Loucy (cell line): ENCODE data around the gene FAM219A.

Experiments used
- H2AFZ ChIP-seq: fragments of 200-600 bp; sonication (generic); 2 replicates; pipeline ENCODE4 v1.6.0; 2016; ENCODE audit warnings: antibody characterized with exemption, mild to moderate bottlenecking, low read length, moderate library complexity
- H3F3A ChIP-seq: fragments of 200-600 bp; 2 replicates; pipeline ENCODE4 v1.6.0; 2016; ENCODE audit warnings: antibody characterized with exemption, low read depth, mild to moderate bottlenecking
- H3K27me3 ChIP-seq: fragments of 200-600 bp; sonication (generic); 2 replicates; pipeline ENCODE4 v1.6.1; 2014; ENCODE audit warnings: low read length, mild to moderate bottlenecking; ENCODE audit not compliant: insufficient read depth, poor library complexity, severe bottlenecking
- H3K36me3 ChIP-seq: fragments of 200-600 bp; sonication (generic); 2 replicates; pipeline ENCODE4 v1.6.1; 2016; ENCODE audit warnings: low read length; ENCODE audit not compliant: insufficient read depth
- H3K4me1 ChIP-seq: fragments of 200-600 bp; sonication (generic); 2 replicates; pipeline ENCODE4 v1.5.1; 2014; ENCODE audit warnings: low read length, mild to moderate bottlenecking; ENCODE audit not compliant: insufficient read depth, poor library complexity, severe bottlenecking
- H3K4me2 ChIP-seq: fragments of 200-600 bp; sonication (generic); 2 replicates; pipeline ENCODE4 v1.6.0; 2014; ENCODE audit warnings: antibody characterized with exemption, low read length, low read depth, mild to moderate bottlenecking; ENCODE audit not compliant: poor library complexity, severe bottlenecking
- H3K4me3 ChIP-seq: fragments of 200-600 bp; sonication (generic); 2 replicates; pipeline ENCODE4 v1.5.1; 2014; ENCODE audit warnings: low read length, mild to moderate bottlenecking, mixed read lengths; ENCODE audit not compliant: poor library complexity, severe bottlenecking
- H3K79me2 ChIP-seq: fragments of 200-600 bp; sonication (generic); 2 replicates; pipeline ENCODE4 v1.6.1; 2014; ENCODE audit warnings: low read length; ENCODE audit not compliant: insufficient read depth
- H3K9ac ChIP-seq: fragments of 200-600 bp; sonication (generic); 2 replicates; pipeline ENCODE4 v1.6.0; 2014; ENCODE audit warnings: mild to moderate bottlenecking, low read depth, low read length, moderate library complexity; ENCODE audit not compliant: poor library complexity, severe bottlenecking
- H3K9me2 ChIP-seq: fragments of 200-600 bp; sonication (generic); replicated peaks from 2 replicates; pipeline ENCODE4 v1.6.1; 2016; ENCODE audit warnings: low read depth, low read length, mixed read lengths
- H3K9me3 ChIP-seq: fragments of 200-600 bp; sonication (generic); 2 replicates; pipeline ENCODE4 v1.6.1; 2014; ENCODE audit warnings: mild to moderate bottlenecking, antibody characterized with exemption, low read length, low read depth; ENCODE audit not compliant: insufficient read depth
- H4K20me1 ChIP-seq: fragments of 200-600 bp; sonication (generic); 2 replicates; pipeline ENCODE4 v1.6.0; 2014; ENCODE audit warnings: antibody characterized with exemption, low read length, mild to moderate bottlenecking; ENCODE audit not compliant: insufficient read depth, poor library complexity, severe bottlenecking
- CTCF ChIP-seq: fragments of 200-600 bp; sonication (generic); conservative IDR thresholded peaks from 2 replicates; pipeline ENCODE4 v1.5.1; 2014; ENCODE audit warnings: mild to moderate bottlenecking, antibody characterized with exemption, low read length
- EZH2phosphoT487 ChIP-seq: fragments of 200-600 bp; IDR thresholded peaks from 2 replicates; pipeline ENCODE4 v1.6.1; 2018; ENCODE audit warnings: antibody characterized with exemption, mild to moderate bottlenecking, moderate library complexity, borderline replicate concordance

Gene FAM219A

GRCh38 chr9:34428325-34428958, 29.9 kb downstream of the FAM219A start:
- Histone ChIP-seq H3K4me2 (no peak overlapping the region), H3K27me3 (no peaks in the 10 kb centered on the region), H3K4me1 (no peaks in the 10 kb centered on the region), H3K4me3 (no peak overlapping the region), H3F3A (no peaks in the 10 kb centered on the region), H2AFZ (no peak overlapping the region), H3K9me3 (no peaks in the 10 kb centered on the region), H3K36me3 (no peaks in the 10 kb centered on the region), H3K9ac (no peak overlapping the region), H3K79me2 (no peaks in the 10 kb centered on the region), H3K9me2 (no peaks in the 10 kb centered on the region), H4K20me1 (no peaks in the 10 kb centered on the region)
- TF ChIP-seq CTCF (no peak), EZH2phosphoT487 (no peak)

GRCh38 chr9:34426347-34427074, 31.9 kb downstream of the FAM219A start:
- Histone ChIP-seq H3K4me2 (no peak overlapping the region), H3K36me3 (no peaks in the 10 kb centered on the region), H3K4me3 (no peak overlapping the region), H3K9ac (no peak overlapping the region), H3K79me2 (no peaks in the 10 kb centered on the region), H3K4me1 (no peaks in the 10 kb centered on the region), H2AFZ (no peak overlapping the region), H3K9me2 (no peaks in the 10 kb centered on the region), H3K9me3 (no peaks in the 10 kb centered on the region), H3K27me3 (no peaks in the 10 kb centered on the region), H3F3A (no peaks in the 10 kb centered on the region), H4K20me1 (no peaks in the 10 kb centered on the region)
- TF ChIP-seq CTCF, result no peak
- no peak for TF ChIP-seq EZH2phosphoT487

GRCh38 chr9:34419716-34420504, 38.5 kb downstream of the FAM219A start:
- no peaks in the 10 kb centered on the region for H3K79me2 ChIP-seq
- no peak overlapping the region for H3K4me2 ChIP-seq
- no peaks in the 10 kb centered on the region for H3K9me3 ChIP-seq
- no peaks in the 10 kb centered on the region for H3K36me3 ChIP-seq
- no peak overlapping the region for H3K4me3 ChIP-seq
- H3F3A ChIP-seq, result no peaks in the 10 kb centered on the region
- no peak overlapping the region for H2AFZ ChIP-seq
- no peaks in the 10 kb centered on the region for H3K4me1 ChIP-seq
- H3K27me3 ChIP-seq, result no peaks in the 10 kb centered on the region
- H3K9ac ChIP-seq, result no peak overlapping the region
- H3K9me2 ChIP-seq, result no peaks in the 10 kb centered on the region
- H4K20me1 ChIP-seq, result no peaks in the 10 kb centered on the region
- TF ChIP-seq EZH2phosphoT487 (no peak), CTCF (no peak)
